Jurkat, Clone E6-1 (cell line): ENCODE data around the gene PRDM8.
"Not testable (repeated sequence)": the region's sequence is repeated elsewhere in the genome, so short reads cannot be mapped to it uniquely, and the experiment has no call there.

Experiments used
- DNase-seq: peaks from one replicate; pipeline ENCODE4 v3.0.0-alpha.2; 2011; ENCODE audit warnings: low read depth, low spot score
- H3K4me3 ChIP-seq: 2 replicates; pipeline ENCODE4 v1.5.1; 2011; ENCODE audit warnings: mild to moderate bottlenecking, low read length, control low read depth, moderate library complexity

The PRDM8 gene

DNA sequence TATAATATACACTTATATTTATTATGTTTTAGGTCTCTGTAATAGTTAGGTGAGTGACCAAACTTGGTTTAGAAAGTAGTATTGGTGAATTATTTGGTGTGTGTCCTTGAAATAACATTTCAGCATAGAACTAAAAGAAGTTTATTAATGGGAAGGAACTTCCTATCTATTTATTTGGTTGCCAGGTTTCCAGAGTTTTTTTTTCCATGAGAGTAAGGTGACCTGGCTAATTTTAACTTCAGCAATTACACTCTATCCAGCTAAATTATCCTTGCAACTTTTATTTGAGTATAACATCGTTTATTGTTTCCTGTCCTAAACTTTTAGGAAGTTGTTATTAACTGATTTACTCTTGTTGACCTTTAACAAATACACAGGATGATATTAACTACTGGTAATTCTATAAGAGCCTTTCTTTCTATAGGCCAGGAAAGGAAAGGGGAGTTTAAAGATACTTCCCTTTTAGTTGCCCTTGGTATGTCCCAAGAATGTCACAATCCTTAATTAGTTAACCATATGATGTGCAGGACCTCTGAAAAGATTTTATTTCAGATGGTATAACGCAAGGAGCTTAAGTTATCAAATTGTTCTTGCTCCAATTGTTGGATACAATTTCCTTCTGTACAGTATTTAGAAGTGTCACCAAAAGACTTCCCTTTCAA lies 18.9 kb downstream of the PRDM8 start:
- no peak for DNase-seq
- H3K4me3 ChIP-seq = no peak overlapping the region

DNA sequence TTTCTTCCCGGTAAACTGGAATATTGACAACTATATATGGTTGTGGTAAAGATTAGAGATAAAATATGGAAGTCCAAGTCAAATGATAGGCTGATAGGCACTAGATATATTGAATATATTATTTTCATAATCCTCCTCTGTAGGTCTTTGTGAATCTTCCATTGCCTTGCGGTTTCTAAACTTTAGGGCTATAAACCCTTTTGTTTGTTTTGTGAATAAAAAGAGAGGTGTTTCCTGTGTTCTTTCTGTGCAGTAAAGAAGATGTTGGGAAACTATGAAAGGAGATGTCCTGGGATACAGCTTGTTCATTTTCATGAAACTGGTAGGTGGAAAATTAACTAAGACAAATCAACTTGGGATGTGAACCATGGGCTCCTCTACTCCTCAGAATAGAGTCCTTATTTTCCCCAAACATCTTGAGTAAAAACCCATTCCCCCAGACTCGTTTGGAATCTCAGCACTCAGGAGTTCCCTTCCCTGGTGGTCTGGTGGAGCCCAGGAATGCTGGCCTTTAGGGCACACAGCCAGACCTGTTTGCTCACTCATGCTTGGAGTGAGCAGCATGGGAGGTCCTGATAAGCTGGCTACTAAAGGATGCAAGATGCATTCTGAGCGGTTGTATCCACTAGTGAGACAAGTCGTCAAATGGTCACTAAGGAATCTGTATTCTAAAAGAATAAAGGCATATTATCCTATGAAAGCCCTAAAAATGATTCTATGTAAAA lies 22.2 kb downstream of the PRDM8 start:
- no peak overlapping the region for H3K4me3 ChIP-seq
- DNase-seq = no peak

DNA sequence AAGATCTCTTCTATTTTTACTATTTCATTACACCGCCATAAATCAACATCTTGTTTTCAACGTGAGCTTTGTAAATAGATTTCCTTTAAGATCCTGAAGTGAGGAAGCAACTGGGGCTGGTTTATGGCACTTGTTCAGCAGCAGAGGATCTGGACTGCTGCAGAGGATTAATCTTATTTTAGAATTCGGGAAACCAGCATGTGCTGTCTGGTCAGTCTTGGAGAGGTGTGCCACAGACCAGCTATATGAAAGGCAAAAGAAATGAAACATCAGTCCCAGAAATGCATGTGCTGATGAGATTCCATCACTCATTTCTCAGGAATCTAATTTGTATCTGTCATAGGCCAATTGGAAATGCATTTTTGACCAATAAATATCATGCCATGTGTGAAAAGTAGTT lies 23.4 kb downstream of the PRDM8 start:
- DNase-seq = no peak
- H3K4me3 ChIP-seq = no peak overlapping the region

DNA sequence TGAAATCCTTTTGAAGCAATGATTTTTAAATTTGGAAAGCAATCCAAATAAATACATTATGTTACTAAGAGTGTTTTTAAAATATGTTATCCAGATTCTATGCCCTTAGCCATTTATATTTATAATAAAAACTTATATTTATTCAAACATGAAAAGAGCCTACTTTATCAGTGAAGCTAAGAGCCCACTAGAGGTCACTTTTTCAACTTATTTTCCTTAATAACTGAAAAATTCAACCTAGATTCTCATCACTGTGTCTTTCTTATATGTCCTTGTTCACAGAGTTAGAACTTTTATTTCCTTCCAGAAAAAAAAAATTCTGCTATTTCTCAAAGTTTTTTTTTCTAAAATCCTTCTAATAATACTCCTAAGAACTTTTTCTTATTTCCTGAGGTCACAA lies 23.9 kb downstream of the PRDM8 start:
- DNase-seq = no peak
- no peak overlapping the region for H3K4me3 ChIP-seq

DNA sequence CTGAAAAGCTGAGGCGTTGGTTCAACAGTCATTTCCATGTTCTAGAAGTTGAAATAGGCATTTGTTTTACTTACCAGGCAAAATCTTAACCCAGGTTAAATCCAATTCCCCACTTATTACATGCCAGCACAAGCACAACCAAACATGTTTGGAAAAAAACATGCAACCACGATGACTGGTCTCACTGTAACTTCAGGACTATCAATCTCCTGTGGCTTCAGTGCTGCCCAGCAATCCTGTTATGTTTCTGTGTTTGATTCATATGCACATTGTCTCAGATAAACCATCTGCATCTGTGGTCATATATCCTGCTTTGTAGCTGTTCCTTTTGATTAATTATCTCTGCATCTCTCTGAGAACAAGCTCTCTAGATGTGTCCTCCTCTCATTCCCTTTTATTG lies 28.3 kb downstream of the PRDM8 start:
- H3K4me3 ChIP-seq = no peak overlapping the region
- no peak for DNase-seq

DNA sequence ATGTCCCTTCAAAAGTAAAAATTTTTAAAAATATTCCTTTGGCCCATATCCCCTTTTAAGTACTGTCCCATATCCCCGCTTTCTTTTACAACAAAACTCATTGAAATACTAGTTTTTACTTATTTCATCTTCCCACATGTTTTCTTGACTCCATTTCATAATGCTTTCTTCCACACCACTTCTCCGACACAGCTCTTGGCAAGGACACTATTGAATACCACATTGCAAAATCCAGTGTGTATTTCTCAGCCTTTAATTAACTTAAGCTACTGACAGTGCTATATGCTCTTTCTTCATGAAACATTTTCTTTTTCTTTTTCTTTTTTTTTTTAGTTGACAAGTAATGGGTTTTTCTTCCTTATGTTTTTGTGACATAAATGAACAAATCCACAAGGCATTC lies 28.8 kb downstream of the PRDM8 start:
- H3K4me3 ChIP-seq = no peak overlapping the region
- no peak for DNase-seq

DNA sequence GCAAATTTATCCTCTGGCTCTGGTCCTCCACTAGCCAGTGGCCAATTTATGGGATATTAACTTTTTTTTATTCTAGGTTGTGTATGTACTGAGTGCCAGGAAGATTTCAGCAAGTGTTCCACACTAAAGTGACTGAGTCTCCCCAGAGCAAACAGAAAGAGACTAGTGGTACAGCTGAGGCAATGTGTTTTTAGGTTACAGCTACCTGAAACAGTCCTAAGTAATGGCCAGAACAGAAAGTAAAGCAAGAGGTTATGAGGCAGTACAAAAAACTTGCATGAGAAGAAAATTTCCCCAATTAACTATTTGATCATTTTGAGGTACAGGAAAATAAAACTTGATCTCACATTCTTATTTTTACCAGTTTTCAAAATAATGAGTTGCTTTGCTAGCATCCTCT lies 31.2 kb downstream of the PRDM8 start:
- DNase-seq = no peak
- no peak overlapping the region for H3K4me3 ChIP-seq

DNA sequence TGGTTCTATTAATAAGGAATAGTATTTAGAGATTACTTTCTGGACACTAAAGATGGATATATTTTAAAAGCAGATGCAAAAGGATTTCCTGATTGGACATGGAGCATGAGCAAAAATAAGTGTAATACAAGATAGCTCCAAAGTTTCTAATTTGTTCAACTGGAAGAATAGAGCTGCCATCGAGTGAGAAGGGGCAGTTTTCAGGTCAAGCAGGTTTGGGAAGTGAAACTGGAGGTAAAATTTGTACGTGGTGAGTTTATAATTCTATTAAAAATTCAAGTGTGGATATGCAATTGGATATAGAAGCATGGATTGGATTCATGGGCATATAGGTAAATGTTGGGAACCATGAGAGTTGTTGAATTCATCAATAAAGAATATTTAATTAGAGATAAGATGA lies 31.8 kb downstream of the PRDM8 start:
- H3K4me3 ChIP-seq = no peak overlapping the region
- DNase-seq = no peak

DNA sequence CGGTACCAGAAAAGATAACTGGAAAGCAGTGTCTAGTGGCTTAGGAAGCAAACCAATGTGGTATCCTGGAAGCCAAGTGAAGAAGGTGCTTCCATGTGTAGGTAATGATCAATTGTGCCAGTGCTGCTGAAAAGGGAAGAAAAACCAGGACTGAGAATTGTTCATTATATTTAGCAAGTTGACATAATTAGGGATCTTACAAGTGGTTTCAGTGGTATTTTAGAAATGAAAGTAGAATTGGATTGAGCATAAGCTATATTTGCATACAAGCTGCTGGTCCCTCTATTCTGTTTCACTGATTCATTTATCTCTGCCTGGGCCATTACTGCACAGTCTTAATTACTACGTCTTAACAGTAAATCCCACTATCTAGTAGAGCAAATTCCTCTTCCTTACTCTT lies 32.3 kb downstream of the PRDM8 start:
- no peak for DNase-seq
- H3K4me3 ChIP-seq = no peak overlapping the region

DNA sequence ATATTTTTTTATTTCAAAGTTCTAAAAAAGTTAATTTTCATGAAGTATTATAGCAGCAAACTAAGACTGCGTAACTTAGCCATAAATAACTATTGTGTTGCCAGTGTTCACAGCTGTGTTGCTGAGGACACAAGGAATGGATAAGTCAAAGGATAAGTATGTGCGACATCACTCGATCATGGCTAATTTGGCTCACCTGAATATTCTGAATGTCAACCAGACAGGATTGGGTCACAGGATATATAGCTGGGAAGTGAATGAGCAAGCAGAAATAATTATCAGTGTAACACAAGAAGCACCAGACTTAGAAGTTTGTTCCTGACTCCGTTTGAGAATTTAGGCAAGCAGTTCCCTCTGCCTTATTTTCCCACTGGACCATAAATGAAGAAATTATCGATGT lies 33.9 kb downstream of the PRDM8 start:
- no peak for DNase-seq
- no peak overlapping the region for H3K4me3 ChIP-seq

DNA sequence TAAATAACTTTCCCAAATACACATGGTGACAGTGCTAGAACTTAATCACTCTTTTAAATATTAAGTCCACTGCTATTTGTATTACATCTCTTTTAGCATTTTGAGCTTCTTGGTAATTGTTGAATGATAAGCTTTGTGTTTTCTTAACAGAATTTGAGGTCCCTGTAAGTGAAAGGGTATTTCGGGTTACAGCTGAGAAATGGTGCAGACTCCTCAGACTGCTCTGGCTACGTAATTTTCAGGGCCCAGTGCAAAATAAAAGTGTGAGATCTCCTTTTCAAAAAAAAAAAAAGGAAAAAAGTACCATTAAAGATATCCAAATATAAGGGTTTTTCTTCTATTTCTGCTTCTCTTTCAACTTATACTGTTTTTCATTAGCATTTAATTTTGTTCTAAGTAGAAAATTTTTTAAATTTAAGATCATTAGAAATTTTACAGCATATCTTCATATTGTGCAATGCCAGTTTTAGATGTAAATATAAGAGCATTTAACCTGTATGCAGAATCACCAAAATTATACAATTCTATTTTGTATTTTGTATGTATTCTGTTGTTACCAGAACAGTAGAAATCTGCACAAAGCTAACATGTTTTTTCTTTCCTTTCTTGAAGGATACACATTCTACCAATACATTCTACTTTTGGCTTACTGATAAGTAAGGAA lies 35.5 kb downstream of the PRDM8 start:
- no peak for DNase-seq
- H3K4me3 ChIP-seq = no peak overlapping the region

DNA sequence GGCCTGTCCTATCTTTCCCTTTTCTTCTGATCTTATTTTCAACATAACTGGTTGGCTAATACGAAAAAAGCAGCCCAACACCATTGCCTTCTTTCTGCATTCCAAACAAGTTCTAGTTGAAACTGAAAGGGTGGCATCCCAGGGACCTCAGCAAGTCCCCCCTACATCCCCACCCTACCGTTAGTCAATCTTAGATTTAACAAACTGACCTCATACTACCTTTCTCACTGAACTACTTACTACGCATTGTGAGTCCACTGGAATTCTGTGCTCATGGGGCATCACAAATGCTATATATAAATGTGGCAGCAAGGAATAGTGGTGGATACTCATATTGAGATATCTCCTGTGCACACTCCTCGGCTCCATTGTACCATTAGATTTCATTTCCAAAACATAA lies 36.1 kb downstream of the PRDM8 start:
- no peak for DNase-seq
- no peak overlapping the region for H3K4me3 ChIP-seq

DNA sequence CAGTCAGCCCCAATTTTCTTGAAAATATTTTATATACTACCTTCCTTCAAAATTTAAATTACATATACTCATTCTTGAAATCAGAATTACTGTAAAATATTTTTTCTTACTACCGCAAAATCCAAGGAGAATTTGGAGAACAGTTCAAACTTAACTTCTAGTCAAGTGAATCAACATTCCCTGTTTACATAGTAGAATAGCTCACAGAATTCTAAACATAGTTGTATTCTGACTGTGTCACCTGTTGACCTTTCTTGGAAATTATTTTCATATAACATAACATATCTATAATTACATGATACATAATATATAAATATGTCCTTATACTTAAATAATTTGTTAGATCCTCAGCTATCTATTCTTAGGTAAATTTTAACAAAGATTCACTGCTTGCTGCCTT lies 38.1 kb downstream of the PRDM8 start:
- no peak overlapping the region for H3K4me3 ChIP-seq
- DNase-seq = no peak

DNA sequence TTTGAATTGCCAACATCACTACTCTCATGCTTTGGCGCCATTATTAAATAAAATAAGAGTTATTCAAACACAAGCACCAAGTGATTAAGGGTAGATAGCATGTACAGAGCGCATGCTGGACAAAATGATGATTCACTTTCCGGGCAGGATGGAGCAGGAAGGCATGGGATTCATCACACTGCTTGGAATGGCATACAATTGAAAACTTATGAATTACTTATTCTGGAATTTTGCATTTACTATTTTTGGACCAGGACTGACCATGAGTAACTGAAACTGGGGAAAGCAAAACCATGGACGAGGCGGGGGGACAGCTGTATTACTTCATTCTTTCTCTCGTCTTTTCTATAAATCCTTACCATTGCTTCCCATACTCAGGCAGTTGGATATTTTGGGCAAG lies 40.7 kb downstream of the PRDM8 start:
- no peak overlapping the region for H3K4me3 ChIP-seq
- DNase-seq = no peak

DNA sequence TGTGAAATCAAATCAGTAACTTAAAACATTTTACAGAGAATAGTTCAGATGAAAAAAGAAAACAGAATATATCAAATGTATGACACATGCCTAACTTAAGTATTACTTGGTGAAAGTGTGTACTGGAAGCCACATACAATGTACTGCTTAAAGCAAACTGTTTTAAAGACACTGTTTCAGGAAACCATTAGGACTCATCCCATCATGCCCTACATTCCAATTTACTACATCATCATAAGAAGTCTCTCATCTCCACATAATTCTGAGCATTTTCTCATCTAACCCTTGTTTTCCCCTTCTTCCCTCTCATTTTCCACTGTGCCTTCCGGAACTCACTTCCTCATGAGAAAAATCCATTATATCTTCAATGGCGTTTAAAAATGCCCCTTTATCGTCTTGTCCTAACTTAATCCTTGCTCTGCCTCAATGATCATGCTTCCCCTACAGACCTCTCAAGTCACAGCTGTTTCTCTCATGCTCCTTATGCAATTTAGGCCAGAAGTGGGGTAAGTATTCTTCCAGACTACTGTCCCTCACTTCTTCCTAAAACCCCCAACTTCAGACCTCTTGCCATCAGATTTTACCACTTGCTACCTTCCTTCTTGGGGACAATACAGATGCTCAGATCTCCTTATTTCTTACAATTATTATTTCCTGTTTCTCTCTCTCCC lies 42.3 kb downstream of the PRDM8 start:
- no peak overlapping the region for H3K4me3 ChIP-seq
- DNase-seq = no peak

DNA sequence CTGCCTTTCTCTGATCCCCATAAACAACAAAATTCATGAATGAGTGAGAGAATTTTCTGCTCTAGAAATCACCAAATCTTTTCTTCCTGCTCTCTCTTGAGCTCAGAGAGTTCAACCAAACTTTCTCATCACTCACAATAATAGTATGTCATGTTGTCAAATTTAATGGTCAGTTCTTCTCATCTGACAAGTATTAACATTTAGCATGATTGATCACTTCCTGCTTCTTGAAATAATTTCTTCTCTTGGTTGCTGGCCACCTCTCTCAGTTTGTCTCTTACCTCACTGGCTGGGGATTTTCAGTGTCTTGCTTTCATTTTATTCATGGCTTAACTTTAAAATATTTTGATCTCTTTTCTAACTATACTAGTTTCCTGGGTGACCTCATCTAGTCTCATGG lies 43.7 kb downstream of the PRDM8 start:
- no peak overlapping the region for H3K4me3 ChIP-seq

DNA sequence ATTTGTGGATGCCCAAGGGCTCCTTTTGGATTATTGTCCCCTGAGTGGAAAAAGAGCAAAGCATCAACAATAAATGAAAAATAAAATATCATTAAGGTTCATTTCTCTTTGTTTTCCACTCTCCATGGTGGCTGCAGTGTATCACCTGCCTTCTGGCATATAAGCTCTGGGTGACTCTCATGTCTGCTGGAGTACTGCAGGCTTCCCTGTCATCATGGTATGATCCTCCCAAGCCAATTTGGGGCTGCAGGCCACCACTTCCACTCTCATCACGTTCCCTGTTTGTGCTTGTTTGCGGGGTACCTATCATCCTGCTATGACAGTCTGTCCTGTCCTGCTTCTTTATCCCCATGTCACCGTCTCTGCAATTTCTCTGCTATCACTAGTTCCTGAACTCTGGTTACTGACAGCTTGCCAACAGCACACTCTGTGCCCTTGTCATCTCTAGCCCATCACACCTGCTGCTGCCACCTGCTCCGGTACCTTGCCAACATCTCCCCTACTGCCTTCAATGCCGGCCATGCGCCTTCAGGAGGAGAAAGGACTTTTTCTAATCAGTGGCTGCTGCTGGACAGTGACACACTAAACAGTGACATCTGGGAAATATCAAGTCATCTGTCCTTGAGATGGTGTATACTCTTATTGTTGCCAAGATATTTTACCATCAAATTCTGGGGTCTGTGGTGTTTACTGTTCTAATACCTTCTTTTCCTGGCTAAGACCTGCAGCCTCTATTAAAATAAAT lies 46.1 kb downstream of the PRDM8 start:
- DNase-seq = no peak
- H3K4me3 ChIP-seq = no peak overlapping the region

More for the DNA sequence above, 43.7 kb downstream of the PRDM8 start:
- DNase-seq = no peak

DNA sequence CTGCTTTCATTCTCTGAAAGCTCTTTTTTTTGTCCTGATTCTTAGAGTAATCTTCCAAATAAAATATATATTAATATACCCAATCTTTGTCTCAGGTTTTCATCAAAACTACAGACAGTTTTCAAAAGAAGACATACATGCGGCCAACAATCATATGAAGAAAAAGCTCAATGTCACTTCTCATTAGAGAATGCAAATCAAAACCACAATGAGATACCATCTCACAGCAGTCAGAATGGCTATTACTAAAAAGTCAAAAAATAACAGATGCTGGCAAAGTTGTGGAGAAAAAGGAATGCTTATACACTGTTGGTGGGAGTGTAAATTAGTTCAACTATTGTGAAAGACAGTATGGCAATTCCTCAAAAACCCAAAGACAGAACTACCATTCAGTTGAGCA lies 50.2 kb downstream of the PRDM8 start:
- DNase-seq, H3K4me3 ChIP-seq: not testable (repeated sequence)

DNA sequence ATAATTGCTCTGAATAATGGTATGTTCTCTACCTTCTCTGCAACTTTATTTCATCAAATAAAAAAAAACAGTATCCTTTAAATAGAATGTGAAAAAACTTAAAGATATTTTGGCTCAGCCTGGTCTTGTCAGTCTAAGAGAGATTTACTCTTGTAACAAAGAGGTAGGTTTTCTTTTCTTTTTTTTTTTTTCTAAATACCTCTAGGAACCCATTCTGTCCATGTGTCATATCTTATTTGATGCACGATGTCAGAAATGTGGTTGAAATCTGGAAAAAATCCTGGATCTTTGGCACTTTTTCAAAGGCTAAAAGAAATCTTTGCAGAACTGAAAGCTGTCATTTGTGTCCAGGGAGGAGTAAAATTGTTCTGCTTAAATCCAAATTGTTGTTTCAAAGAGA lies 51.8 kb downstream of the PRDM8 start:
- DNase-seq = no peak

More for the DNA sequence above, 51.8 kb downstream of the PRDM8 start:
- no peak overlapping the region for H3K4me3 ChIP-seq
